NCI-H128 (cell line): ENCODE measurements around the gene GPRC5C.
"Not testable (repeated sequence)": the region's sequence is repeated elsewhere in the genome, so short reads cannot be mapped to it uniquely, and the experiment has no call there.

ENCODE experiments used
- DNase-seq: peaks from one replicate; lab custom pipeline; 2025; ENCODE audit not compliant: unreplicated experiment; lab: John Stamatoyannopoulos, UW

Gene GPRC5C

DNA sequence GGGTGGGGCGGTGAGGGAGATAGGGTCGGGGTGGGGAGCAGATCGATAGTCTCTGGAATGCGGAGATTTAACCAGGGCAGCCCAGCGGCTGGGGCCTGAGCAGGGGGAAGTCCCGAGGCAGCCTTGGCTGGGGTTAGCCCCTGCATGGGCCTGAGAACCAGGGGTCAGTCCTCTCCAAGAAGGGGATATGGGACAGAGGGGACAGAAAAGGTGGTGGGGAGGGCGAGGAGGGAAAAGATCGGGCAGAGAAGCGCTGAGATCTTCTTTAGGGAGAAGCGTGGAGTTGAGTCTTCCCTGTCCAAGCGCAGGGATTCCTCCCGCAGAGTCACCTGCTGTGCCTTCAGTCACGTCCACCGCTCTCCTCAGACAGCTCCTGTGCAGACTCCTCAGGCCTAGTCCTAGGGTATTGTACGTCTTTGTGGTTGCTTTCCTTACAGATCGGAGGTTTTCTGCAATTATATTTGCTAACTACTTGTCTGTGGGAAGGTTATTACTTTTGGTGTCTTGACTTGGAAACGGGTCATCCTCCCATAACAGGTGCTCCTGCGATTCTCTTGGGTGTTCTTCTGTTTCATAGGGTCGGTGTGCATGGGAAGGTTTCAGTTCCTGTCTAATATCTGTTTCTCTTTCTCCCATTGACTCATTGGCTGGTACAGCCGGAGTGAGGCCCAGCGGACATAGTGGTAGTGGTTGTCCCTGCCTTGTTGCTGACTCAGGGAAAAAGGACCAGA is 35.5 kb downstream of the GPRC5C start:
- DNase-seq: no peak

GRCh38 chr17:74471341-74471740 is 39.5 kb downstream of the GPRC5C start:
- DNase-seq: no peak

- DNase-seq: no peak
Measured at GRCh38 chr17:74472890-74473289, 41.0 kb downstream of the GPRC5C start.

- no peak for DNase-seq
Measured at GRCh38 chr17:74473294-74473693, 41.4 kb downstream of the GPRC5C start.

- no peak for DNase-seq
Measured at GRCh38 chr17:74474043-74474792, 42.3 kb downstream of the GPRC5C start.

DNA sequence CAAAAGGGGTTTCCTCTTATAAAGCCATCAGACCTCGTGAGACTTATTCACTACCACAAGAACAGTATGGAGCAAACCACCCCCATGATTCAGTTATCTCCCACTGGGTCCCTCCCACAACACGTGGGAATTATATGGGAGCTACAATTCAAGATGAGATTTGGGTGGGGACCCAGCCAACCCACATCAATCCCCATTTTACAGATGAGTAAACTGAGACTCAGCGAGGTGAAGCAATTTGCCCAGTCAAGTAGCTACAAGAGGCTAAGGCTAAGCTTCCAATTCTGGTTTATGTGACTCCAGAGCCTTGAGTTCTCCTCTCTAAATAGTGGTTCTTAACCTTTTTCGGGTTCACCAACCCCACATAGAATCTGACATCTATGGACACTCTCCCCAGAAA is 43.3 kb downstream of the GPRC5C start:
- DNase-seq: no peak

DNA sequence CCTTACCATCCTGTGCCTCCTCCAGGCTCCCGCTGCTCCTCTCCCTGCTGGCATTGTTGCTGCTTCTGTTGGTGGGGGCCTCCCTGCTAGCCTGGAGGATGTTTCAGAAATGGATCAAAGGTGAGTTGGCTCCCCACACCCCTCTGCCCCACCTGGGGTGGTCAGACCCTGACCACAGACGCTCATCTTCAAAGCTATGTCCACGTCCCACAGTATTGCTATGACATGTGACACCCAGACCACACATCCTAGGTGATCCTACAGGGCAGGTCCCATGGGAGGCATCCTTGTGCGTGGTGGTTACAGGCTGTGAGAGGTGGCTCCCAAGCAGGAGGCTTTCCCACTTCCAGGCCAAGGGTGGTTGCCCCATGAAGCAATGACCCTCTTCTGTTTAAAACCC is 45.5 kb downstream of the GPRC5C start:
- no peak for DNase-seq

GRCh38 chr17:74478420-74479100 is 46.7 kb downstream of the GPRC5C start:
- DNase-seq: no peak

DNA sequence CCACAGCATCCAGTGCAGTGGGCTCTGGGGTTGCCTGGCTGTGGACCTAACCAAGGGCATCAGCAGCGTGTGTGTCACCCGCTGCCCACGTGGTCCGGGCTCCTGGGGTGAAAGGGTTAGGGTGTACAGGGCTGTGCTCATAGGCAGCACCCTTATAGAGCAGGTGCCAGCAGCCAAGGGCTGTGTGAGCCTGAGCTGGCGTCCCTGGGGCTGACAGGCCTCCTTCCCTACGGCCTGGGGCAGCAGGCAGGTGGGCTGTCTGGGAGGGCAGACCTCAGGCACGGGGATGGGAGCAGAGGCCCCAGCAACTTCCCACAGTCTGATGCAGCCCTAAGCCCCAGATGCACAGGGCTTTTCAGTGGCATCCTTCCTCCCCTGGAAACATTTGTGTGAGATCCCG is 48.4 kb downstream of the GPRC5C start:
- DNase-seq: no peak

DNA sequence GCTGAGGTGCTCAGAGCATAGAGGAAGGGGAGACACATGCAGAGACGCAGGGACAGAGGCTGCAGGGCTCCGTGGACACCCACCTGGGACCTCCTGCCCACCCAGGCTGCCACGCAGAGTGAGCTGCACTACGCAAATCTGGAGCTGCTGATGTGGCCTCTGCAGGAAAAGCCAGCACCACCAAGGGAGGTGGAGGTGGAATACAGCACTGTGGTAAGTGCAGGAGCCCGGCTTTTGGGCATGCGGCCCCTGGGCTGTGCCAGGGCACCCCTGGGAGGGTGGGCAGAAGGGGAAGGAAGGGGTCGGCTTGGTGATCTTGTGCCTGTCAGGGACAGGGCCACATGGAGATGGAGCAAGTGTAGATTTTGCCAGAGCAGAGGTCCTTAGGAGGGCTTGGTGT is 49.7 kb downstream of the GPRC5C start:
- DNase-seq: no peak

GRCh38 chr17:74484066-74484465 is 52.2 kb downstream of the GPRC5C start:
- no peak for DNase-seq

- no peak for DNase-seq
Measured at GRCh38 chr17:74485022-74485743, 53.3 kb downstream of the GPRC5C start.

DNA sequence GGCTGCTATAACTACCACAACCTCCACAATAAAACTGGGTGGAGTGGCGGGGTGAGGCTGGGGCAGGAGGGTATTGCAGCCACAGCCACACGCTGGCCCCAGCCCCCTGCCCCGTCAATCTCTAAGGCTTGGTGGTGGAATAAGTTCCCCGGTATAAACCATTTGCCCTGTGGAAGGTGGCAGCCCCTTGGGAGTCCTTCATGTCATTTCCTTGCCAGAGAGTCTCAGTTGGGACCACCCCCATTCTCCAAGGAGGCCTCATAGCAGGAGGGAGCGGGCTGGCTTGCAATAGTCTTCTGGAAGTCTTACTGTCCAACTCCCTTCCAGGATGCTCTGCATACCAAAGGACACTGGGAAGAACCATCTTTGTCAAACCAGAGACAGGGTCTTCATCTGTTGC is 54.0 kb downstream of the GPRC5C start:
- no peak for DNase-seq

GRCh38 chr17:74488276-74488675 is 56.4 kb downstream of the GPRC5C start:
- not testable (repeated sequence) for DNase-seq

GRCh38 chr17:74490716-74491115 is 58.8 kb downstream of the GPRC5C start:
- no peak for DNase-seq

- DNase-seq: no peak
Measured at GRCh38 chr17:74491626-74492025, 59.7 kb downstream of the GPRC5C start.

- DNase-seq: no peak
Measured at GRCh38 chr17:74493331-74493833, 61.5 kb downstream of the GPRC5C start.
